ENCODE results near the gene RHBDF2. TPM values are rescaled to one million over a fixed set of nuclear protein-coding genes. Genes with fewer than 3 reads are reported as not detected.

RHBDF2 gene
- total RNA-seq, 2 experiments from 2014 or later: 144 to 173 TPM

GRCh38 chr17:76449126-76449525, 52.1 kb downstream of the RHBDF2 start:
- Histone ChIP-seq H3K27ac (ENCODE audit: low read depth, low read length, poor library complexity, severe bottlenecking) (no peak overlapping the region), H4K20me1 (ENCODE audit: insufficient read depth, low read length) (peaks cover 67% of the 10 kb centered on the region)

GRCh38 chr17:76447931-76448652, 53.1 kb downstream of the RHBDF2 start:
- Histone ChIP-seq H3K79me2 (ENCODE audit: insufficient read depth, low read depth, low read length) (peaks cover 99% of the 10 kb centered on the region), H3K36me3 (ENCODE audit: insufficient read depth, low read length) (peaks cover 24% of the 10 kb centered on the region; the same call in 1 of the 2 replicates), H3K4me1 (ENCODE audit: insufficient read depth, low read length, poor library complexity, severe bottlenecking) (peaks cover 79% of the 10 kb centered on the region), H3K4me2 (ENCODE audit: low read length) (peak overlapping the region; percentile 86), H3K4me3 (ENCODE audit: low read depth, low read length, poor library complexity, severe bottlenecking) (no peak overlapping the region), H2AFZ (ENCODE audit: low read length) (no peak overlapping the region), H4K20me1 (ENCODE audit: insufficient read depth, low read length) (peaks cover 67% of the 10 kb centered on the region), H3K27ac (ENCODE audit: low read depth, low read length, poor library complexity, severe bottlenecking) (no peak overlapping the region), H3K9me2 (ENCODE audit: insufficient read depth, low read length) (no peaks in the 10 kb centered on the region), H3K9me3 (ENCODE audit: low read length) (no peaks in the 10 kb centered on the region)
- TF ChIP-seq CTCF (conservative IDR thresholded peaks at IDR 0.05; ENCODE audit: low read length): no peak
- no peak for TF ChIP-seq EZH2phosphoT487 (IDR thresholded peaks at IDR 0.05; ENCODE audit: borderline replicate concordance, low read depth, low read length)
- intact Hi-C loops (cut with micrococcal nuclease; ENCODE audit: unreplicated experiment): no loop called here
- ChIA-PET POLR2A (interaction anchor here (0.6 to 1.4 kb wide), 8 partner anchors 9 to 393 kb away, joined by 3 to 6 read pairs (median 3); no protein-coding TSS in a partner anchor), CTCF (ENCODE audit: unreplicated experiment) (interaction anchor here (0.6 to 1.1 kb wide), 2 partner anchors 10 to 56 kb away, joined by 3 read pairs; no protein-coding TSS in a partner anchor)
- no TSS peak for BruUV-seq (replicated peaks)
- no peak for DNase-seq (ENCODE audit: low spot score)

More at GRCh38 chr17:76449126-76449525, 52.1 kb downstream of the RHBDF2 start:
- BruUV-seq (replicated peaks): no TSS peak
- ChIA-PET POLR2A (interaction anchor here (0.9 to 1.4 kb wide), 6 partner anchors 8 to 79 kb away, joined by 3 to 4 read pairs (median 3); no protein-coding TSS in a partner anchor), CTCF (ENCODE audit: unreplicated experiment) (interaction anchor here (0.7 to 1.1 kb wide), 2 partner anchors 10 to 55 kb away, joined by 3 to 5 read pairs; no protein-coding TSS in a partner anchor)
- Histone ChIP-seq H3K36me3 (ENCODE audit: insufficient read depth, low read length) (peaks cover 17% of the 10 kb centered on the region; the same call in 1 of the 2 replicates), H3K9me3 (ENCODE audit: low read length) (no peaks in the 10 kb centered on the region), H3K9me2 (ENCODE audit: insufficient read depth, low read length) (no peaks in the 10 kb centered on the region), H3K4me1 (ENCODE audit: insufficient read depth, low read length, poor library complexity, severe bottlenecking) (peaks cover 75% of the 10 kb centered on the region), H3K79me2 (ENCODE audit: insufficient read depth, low read depth, low read length) (peaks cover 88% of the 10 kb centered on the region), H3K4me3 (ENCODE audit: low read depth, low read length, poor library complexity, severe bottlenecking) (no peak overlapping the region), H2AFZ (ENCODE audit: low read length) (no peak overlapping the region), H3K4me2 (ENCODE audit: low read length) (0 out of 2 replicates have a peak overlapping the region, but pooled peaks have one; percentile 86)
- TF ChIP-seq CTCF (conservative IDR thresholded peaks at IDR 0.05; ENCODE audit: low read length) (no peak), EZH2phosphoT487 (IDR thresholded peaks at IDR 0.05; ENCODE audit: borderline replicate concordance, low read depth, low read length) (no peak)
- no peak for DNase-seq (ENCODE audit: low spot score)
- intact Hi-C loops (cut with micrococcal nuclease; ENCODE audit: unreplicated experiment): no loop called here
